Measurements from ENCODE around the gene KLHDC8A. TPM values are rescaled to one million over a fixed set of nuclear protein-coding genes. Genes with fewer than 3 reads are reported as not detected.

The KLHDC8A gene
- total RNA-seq, 6 experiments from 2014 or later = not detected

DNA sequence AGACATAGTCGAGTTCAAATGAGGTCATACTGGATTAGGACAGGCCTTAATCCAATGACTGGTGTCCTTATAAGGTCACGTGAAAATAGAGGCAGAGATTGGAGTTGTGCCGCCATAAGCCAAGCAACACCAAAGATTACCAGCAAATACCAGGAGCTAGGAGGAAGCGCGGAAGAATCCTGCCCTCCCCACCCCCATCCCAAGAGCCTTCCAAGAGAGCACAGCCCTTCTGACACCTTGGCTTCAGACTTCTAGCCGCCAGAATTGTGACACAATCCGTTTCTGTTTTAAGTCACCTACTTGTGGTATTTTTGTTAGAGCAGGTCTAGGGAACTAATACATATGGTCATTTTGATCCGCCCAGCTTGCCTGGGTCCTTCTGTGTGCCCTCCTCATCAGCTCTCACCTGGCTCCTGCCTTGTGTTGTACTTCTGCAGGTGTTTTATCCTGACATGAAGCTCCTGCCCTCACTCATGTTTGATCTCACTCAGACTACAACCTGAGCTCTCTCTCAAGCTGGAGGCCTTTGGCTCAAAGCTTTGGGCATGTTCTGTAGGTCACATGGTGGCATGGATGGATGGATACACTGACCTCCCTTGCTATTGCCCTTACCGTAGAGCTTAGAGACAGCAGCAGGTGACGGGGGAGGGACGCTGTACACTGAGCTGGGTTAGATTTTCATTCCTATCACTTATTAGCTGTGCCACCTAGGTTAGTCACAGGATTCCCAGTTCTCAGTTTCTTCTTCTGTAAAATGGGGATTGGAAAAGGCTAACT, 24.5 kb downstream of the KLHDC8A start:
- Mint-ChIP-seq H3K4me1 (ENCODE audit: low read depth) (peaks cover under 1% of the 10 kb centered on the region), H3K4me3 (no peak overlapping the region), H3K27ac (no peak overlapping the region), H3K27me3 (ENCODE audit: insufficient read depth) (peaks cover 33% of the 10 kb centered on the region), H3K36me3 (ENCODE audit: low read depth) (no peaks in the 10 kb centered on the region), H3K9me3 (no peaks in the 10 kb centered on the region)
- TF ChIP-seq, protein P1, sequence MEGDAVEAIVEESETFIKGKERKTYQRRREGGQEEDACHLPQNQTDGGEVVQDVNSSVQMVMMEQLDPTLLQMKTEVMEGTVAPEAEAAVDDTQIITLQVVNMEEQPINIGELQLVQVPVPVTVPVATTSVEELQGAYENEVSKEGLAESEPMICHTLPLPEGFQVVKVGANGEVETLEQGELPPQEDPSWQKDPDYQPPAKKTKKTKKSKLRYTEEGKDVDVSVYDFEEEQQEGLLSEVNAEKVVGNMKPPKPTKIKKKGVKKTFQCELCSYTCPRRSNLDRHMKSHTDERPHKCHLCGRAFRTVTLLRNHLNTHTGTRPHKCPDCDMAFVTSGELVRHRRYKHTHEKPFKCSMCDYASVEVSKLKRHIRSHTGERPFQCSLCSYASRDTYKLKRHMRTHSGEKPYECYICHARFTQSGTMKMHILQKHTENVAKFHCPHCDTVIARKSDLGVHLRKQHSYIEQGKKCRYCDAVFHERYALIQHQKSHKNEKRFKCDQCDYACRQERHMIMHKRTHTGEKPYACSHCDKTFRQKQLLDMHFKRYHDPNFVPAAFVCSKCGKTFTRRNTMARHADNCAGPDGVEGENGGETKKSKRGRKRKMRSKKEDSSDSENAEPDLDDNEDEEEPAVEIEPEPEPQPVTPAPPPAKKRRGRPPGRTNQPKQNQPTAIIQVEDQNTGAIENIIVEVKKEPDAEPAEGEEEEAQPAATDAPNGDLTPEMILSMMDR (IDR thresholded peaks at IDR 0.05) = no peak
- no peak for DNase-seq

DNA sequence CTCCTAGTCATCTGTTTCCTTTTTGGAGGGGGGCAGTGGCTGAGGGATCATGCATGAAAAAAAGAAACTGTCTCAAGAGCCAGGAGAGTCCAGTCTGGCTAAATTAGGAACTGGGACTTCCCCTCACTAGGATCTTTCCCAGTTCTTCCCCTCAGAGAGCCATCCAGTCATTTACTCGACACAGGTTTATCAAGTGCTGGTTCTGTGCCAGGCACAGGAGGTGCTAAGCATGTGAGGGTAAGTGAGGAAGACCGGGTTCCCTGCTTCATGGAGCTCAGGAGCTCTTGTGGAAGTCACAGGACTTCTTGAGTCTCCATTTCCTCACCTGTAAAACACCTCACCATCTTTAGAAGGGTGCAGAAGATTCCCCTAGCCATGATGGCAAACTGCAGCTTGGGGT, 26.6 kb downstream of the KLHDC8A start:
- Mint-ChIP-seq H3K4me1 (ENCODE audit: low read depth) (peaks cover 16% of the 10 kb centered on the region), H3K36me3 (ENCODE audit: low read depth) (no peaks in the 10 kb centered on the region), H3K27ac (no peak overlapping the region), H3K27me3 (ENCODE audit: insufficient read depth) (peaks cover 39% of the 10 kb centered on the region), H3K4me3 (no peak overlapping the region), H3K9me3 (no peaks in the 10 kb centered on the region)
- TF ChIP-seq, protein P1 (IDR thresholded peaks at IDR 0.05) = no peak
- no peak for DNase-seq

DNA sequence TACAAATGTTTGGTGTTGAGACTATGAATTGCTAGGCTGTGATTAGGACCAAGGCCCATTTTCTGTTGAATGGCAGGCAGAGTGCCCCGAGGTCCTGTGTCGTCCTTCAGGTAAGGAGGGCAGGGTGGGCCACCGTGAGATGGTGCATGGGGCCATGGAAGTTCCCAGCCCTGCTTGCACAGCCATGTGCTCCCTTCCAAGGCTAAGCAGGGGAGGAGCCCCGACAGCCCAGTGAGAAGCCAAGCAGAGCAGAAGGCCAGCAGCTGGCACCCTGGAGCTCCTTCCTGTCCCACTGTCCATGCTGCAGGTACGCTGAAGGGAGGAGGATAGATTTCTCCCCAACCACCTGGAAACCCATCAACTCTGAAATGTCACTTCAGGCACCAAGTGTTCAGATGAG, 27.0 kb downstream of the KLHDC8A start:
- Mint-ChIP-seq H3K4me1 (ENCODE audit: low read depth) (peaks cover 20% of the 10 kb centered on the region), H3K27ac (no peak overlapping the region), H3K4me3 (no peak overlapping the region), H3K9me3 (no peaks in the 10 kb centered on the region), H3K27me3 (ENCODE audit: insufficient read depth) (peaks cover 39% of the 10 kb centered on the region), H3K36me3 (ENCODE audit: low read depth) (no peaks in the 10 kb centered on the region)
- TF ChIP-seq, protein P1 (IDR thresholded peaks at IDR 0.05) = no peak
- no peak for DNase-seq

DNA sequence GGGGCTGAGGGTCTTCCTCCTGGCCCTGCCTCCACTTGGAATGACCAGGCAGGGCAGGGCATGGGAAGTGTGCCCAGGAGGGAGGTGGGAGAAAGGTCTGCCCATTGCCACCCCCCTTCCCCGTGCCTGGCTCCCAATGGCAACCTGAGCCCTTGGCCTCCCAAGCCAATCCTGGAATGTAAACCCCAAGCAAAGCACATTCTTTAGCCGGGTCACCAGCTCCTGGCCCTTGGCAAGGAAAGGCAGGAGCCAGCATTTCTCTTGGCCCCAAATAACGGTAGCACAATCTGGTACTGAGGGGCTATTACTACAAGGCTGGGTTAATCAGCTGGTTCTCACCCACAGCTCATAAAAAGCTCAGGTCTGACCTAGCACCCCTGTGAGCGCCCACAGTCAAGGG, 28.2 kb downstream of the KLHDC8A start:
- no peak for DNase-seq
- peaks cover 23% of the 10 kb centered on the region for H3K4me1 Mint-ChIP-seq (ENCODE audit: low read depth)
- H3K27me3 Mint-ChIP-seq (ENCODE audit: insufficient read depth) = peaks cover 37% of the 10 kb centered on the region
- H3K9me3 Mint-ChIP-seq = no peaks in the 10 kb centered on the region
- TF ChIP-seq, protein P1 (IDR thresholded peaks at IDR 0.05) = no peak
- no peak overlapping the region for H3K27ac Mint-ChIP-seq
- H3K4me3 Mint-ChIP-seq = no peak overlapping the region
- no peaks in the 10 kb centered on the region for H3K36me3 Mint-ChIP-seq (ENCODE audit: low read depth)

DNA sequence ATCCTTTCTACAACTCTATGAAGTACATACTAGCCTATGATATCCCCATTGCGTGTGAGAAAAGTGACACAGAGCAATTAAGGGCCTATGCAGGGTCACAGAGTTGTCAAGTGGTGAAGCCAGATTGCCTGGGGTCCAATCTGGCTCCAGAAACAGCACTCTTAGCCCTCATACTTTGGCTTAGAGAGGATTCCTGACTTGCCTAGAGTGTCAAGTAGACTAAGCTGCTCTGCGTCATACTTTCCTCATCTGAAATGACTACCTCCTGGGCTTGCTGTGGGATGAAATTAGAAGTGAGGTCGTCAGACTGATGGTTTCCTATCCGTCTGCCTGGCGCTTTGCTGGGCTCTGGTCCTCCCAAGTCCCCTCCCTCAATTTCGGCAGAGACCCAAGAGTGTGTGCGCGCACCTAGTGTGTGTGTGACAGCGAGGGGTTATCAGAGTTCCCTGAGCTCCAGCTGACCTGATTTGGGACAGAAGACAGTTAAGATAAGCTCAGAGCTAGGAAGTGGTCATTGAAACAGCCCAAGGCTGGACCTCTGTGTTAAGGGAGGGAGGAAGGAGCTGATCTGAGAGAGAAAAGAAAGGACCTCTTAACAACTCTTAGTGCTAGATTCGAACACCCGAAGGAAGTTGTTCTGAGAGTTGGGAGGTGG, 29.8 kb downstream of the KLHDC8A start:
- TF ChIP-seq, protein P1 (IDR thresholded peaks at IDR 0.05) = no peak
- DNase-seq = peak; percentile 47
- Mint-ChIP-seq H3K4me1 (ENCODE audit: low read depth) (peaks cover 23% of the 10 kb centered on the region), H3K4me3 (no peak overlapping the region), H3K27ac (peak overlapping the region; percentile 64; the same call in 1 of the 2 replicates), H3K9me3 (no peaks in the 10 kb centered on the region), H3K36me3 (ENCODE audit: low read depth) (no peaks in the 10 kb centered on the region), H3K27me3 (ENCODE audit: insufficient read depth) (peaks cover 34% of the 10 kb centered on the region)

Data from HFFc6 (cell line).